Stomach smooth muscle (tissue), 2 donors: ENCODE measurements around the gene NDFIP2.

Experiments used
- H3K27ac ChIP-seq: one replicate; pipeline ENCODE4 v1.7.0; 2013; ENCODE audit warnings: mild to moderate bottlenecking, low read length, inconsistent platforms
- H3K27me3 ChIP-seq, 2 donors: one replicate each; pipeline ENCODE4 v1.7.0; 2013; ENCODE audit warnings: low read length in 2 of 2; ENCODE audit not compliant: insufficient read depth in 2 of 2, control insufficient read depth in 1 of 2
- H3K36me3 ChIP-seq, 2 donors: one replicate each; pipeline ENCODE4 v1.7.0; 2013; ENCODE audit warnings: low read length in 2 of 2; ENCODE audit not compliant: control insufficient read depth in 2 of 2, insufficient read depth in 2 of 2
- H3K4me1 ChIP-seq: one replicate; pipeline ENCODE4 v1.7.0; 2013; ENCODE audit warnings: low read length; ENCODE audit not compliant: control insufficient read depth, insufficient read depth
- H3K4me3 ChIP-seq, 2 donors: one replicate each; pipeline ENCODE4 v1.7.0; 2013; ENCODE audit warnings: low read length in 2 of 2
- H3K9ac ChIP-seq, 2 donors: one replicate each; pipeline ENCODE4 v1.7.0; 2013; ENCODE audit warnings: low read length in 2 of 2, mild to moderate bottlenecking in 1 of 2
- H3K9me3 ChIP-seq, 2 donors: one replicate each; pipeline ENCODE4 v1.7.0; 2013; ENCODE audit warnings: low read length in 2 of 2; ENCODE audit not compliant: control insufficient read depth in 2 of 2
- donor health status: healthy.
- donor health status: Pancreatic carcinoma.

The NDFIP2 gene

GRCh38 chr13:79447141-79447540 lies 33.8 kb upstream of the NDFIP2 start:
- H3K27me3 ChIP-seq: no peaks in the 10 kb centered on the region
- H3K9me3 ChIP-seq: no peaks in the 10 kb centered on the region
- no peaks in the 10 kb centered on the region for H3K36me3 ChIP-seq
- no peak overlapping the region for H3K9ac ChIP-seq
- no peak overlapping the region for H3K4me3 ChIP-seq
- H3K27ac ChIP-seq: no peak overlapping the region
- H3K4me1 ChIP-seq: no peaks in the 10 kb centered on the region

- Histone ChIP-seq H3K9me3 (no peaks in the 10 kb centered on the region), H3K9ac (no peak overlapping the region), H3K36me3 (no peaks in the 10 kb centered on the region), H3K27ac (no peak overlapping the region), H3K27me3 (no peaks in the 10 kb centered on the region), H3K4me3 (no peak overlapping the region), H3K4me1 (no peaks in the 10 kb centered on the region)
Observed at GRCh38 chr13:79447741-79448140, 33.2 kb upstream of the NDFIP2 start.

- Histone ChIP-seq H3K4me1 (no peaks in the 10 kb centered on the region), H3K9me3 (no peaks in the 10 kb centered on the region), H3K27me3 (no peaks in the 10 kb centered on the region)
Observed at GRCh38 chr13:79448413-79448812, 32.5 kb upstream of the NDFIP2 start.

GRCh38 chr13:79450110-79450509 lies 30.8 kb upstream of the NDFIP2 start:
- Histone ChIP-seq H3K4me3 (no peak overlapping the region), H3K9me3 (no peaks in the 10 kb centered on the region), H3K27me3 (no peaks in the 10 kb centered on the region), H3K9ac (no peak overlapping the region), H3K36me3 (no peaks in the 10 kb centered on the region), H3K4me1 (no peaks in the 10 kb centered on the region), H3K27ac (no peak overlapping the region)

More at GRCh38 chr13:79448413-79448812, 32.5 kb upstream of the NDFIP2 start:
- Histone ChIP-seq H3K4me3 (no peak overlapping the region), H3K27ac (no peak overlapping the region), H3K9ac (no peak overlapping the region), H3K36me3 (no peaks in the 10 kb centered on the region)

- Histone ChIP-seq H3K9me3 (no peaks in the 10 kb centered on the region), H3K27me3 (no peaks in the 10 kb centered on the region), H3K4me1 (no peaks in the 10 kb centered on the region)
Observed at GRCh38 chr13:79451500-79451962, 29.4 kb upstream of the NDFIP2 start.

GRCh38 chr13:79452239-79452913 lies 28.6 kb upstream of the NDFIP2 start:
- Histone ChIP-seq H3K36me3 (no peaks in the 10 kb centered on the region), H3K27ac (no peak overlapping the region), H3K27me3 (no peaks in the 10 kb centered on the region), H3K9ac (no peak overlapping the region), H3K4me3 (no peak overlapping the region), H3K9me3 (no peaks in the 10 kb centered on the region), H3K4me1 (no peaks in the 10 kb centered on the region)

More at GRCh38 chr13:79451500-79451962, 29.4 kb upstream of the NDFIP2 start:
- Histone ChIP-seq H3K4me3 (no peak overlapping the region), H3K27ac (no peak overlapping the region), H3K9ac (no peak overlapping the region), H3K36me3 (no peaks in the 10 kb centered on the region)

GRCh38 chr13:79455331-79455730 lies 25.6 kb upstream of the NDFIP2 start:
- no peaks in the 10 kb centered on the region for H3K27me3 ChIP-seq
- H3K4me3 ChIP-seq: no peak overlapping the region
- no peaks in the 10 kb centered on the region for H3K9me3 ChIP-seq
- H3K4me1 ChIP-seq: no peaks in the 10 kb centered on the region
- no peak overlapping the region for H3K27ac ChIP-seq
- H3K36me3 ChIP-seq: no peaks in the 10 kb centered on the region
- H3K9ac ChIP-seq: no peak overlapping the region

GRCh38 chr13:79456051-79456450 lies 24.9 kb upstream of the NDFIP2 start:
- no peaks in the 10 kb centered on the region for H3K36me3 ChIP-seq
- H3K4me1 ChIP-seq: no peaks in the 10 kb centered on the region
- no peak overlapping the region for H3K4me3 ChIP-seq
- no peak overlapping the region for H3K27ac ChIP-seq
- no peaks in the 10 kb centered on the region for H3K9me3 ChIP-seq
- no peaks in the 10 kb centered on the region for H3K27me3 ChIP-seq
- H3K9ac ChIP-seq: no peak overlapping the region

GRCh38 chr13:79456656-79457365 lies 24.1 kb upstream of the NDFIP2 start:
- Histone ChIP-seq H3K27me3 (no peaks in the 10 kb centered on the region), H3K36me3 (no peaks in the 10 kb centered on the region), H3K9me3 (no peaks in the 10 kb centered on the region), H3K27ac (no peak overlapping the region), H3K9ac (no peak overlapping the region), H3K4me1 (no peaks in the 10 kb centered on the region), H3K4me3 (no peak overlapping the region)

GRCh38 chr13:79457390-79457789 lies 23.6 kb upstream of the NDFIP2 start:
- H3K27me3 ChIP-seq: no peaks in the 10 kb centered on the region
- no peaks in the 10 kb centered on the region for H3K4me1 ChIP-seq
- no peaks in the 10 kb centered on the region for H3K36me3 ChIP-seq
- no peak overlapping the region for H3K4me3 ChIP-seq
- no peaks in the 10 kb centered on the region for H3K9me3 ChIP-seq
- H3K27ac ChIP-seq: no peak overlapping the region
- H3K9ac ChIP-seq: no peak overlapping the region

- no peak overlapping the region for H3K4me3 ChIP-seq
- no peak overlapping the region for H3K27ac ChIP-seq
- no peaks in the 10 kb centered on the region for H3K9me3 ChIP-seq
- H3K9ac ChIP-seq: no peak overlapping the region
- H3K4me1 ChIP-seq: no peaks in the 10 kb centered on the region
- no peaks in the 10 kb centered on the region for H3K36me3 ChIP-seq
- no peaks in the 10 kb centered on the region for H3K27me3 ChIP-seq
Observed at GRCh38 chr13:79457948-79458347, 23.0 kb upstream of the NDFIP2 start.
